HCT116 (cell line): ENCODE measurements around the gene SIDT1. TPM values are rescaled to one million over a fixed set of nuclear protein-coding genes. Genes with fewer than 3 reads are reported as not detected.

Experiments
- ATAC-seq: fragments of 200-7000 bp; cut with Tn5 transposase; 2 replicates; pipeline ENCODE4 v1.9.1; 2020; ENCODE audit warnings: mild to moderate bottlenecking, moderate library complexity
- BruUV-seq: library from RNA; stranded (reverse); fragments of 400-500 nt; replicated peaks from 2 replicates; lab custom pipeline; 2021; lab: Mats Ljungman, UMichigan
- CTCF ChIA-PET: fragments of 300-600 bp; sonication (Branson Sonifier 250); formaldehyde crosslinking; loops from one replicate; lab custom pipeline; 2021; ENCODE audit warnings: antibody characterized with exemption; lab: Charles Lee
- POLR2A ChIA-PET: fragments of 300-600, 350-600 bp; sonication (Branson Sonifier 250); formaldehyde crosslinking; loops from one replicate; lab custom pipeline; 2021; ENCODE audit warnings: antibody characterized with exemption; lab: Charles Lee
- RAD21 ChIA-PET, 2 experiments: fragments of 300-600 bp; sonication (Branson Sonifier 250); formaldehyde crosslinking; loops; one replicate each; lab custom pipeline; 2023; ENCODE audit warnings: low total read pairs in 2 of 2; ENCODE audit not compliant: uncharacterized antibody in 2 of 2, unreplicated experiment in 2 of 2, low non-redundant PET in 1 of 2; lab: Charles Lee
- DNase-seq: peaks from one replicate; pipeline ENCODE4 v3.0.0-alpha.2; 2010; ENCODE audit warnings: low read depth, low spot score
- H2AFZ ChIP-seq: fragments of 200-600 bp; shearing (Covaris generic), sonication (generic); 2 replicates; pipeline ENCODE4 v1.6.1; 2017; ENCODE audit warnings: low read depth, mixed run types, mixed read lengths, antibody characterized with exemption, low read length; ENCODE audit not compliant: poor library complexity, severe bottlenecking
- H3K27ac ChIP-seq: 2 replicates; pipeline ENCODE4 v1.5.1; 2012; ENCODE audit warnings: low read depth, low read length
- H3K27me3 ChIP-seq: fragments of 200-600 bp; sonication (generic); 2 replicates; pipeline ENCODE4 v1.6.1; 2016; ENCODE audit warnings: mixed run types, low read length, mixed read lengths; ENCODE audit not compliant: insufficient read depth
- H3K36me3 ChIP-seq, 2 experiments: fragments of 200-500 bp in 1 of 2; fragments of 200-600 bp in 1 of 2; sonication (Bioruptor generic) in 1 of 2; sonication (generic) in 1 of 2; 2 replicates each; pipeline versions ENCODE4 v1.5.1 to v1.6.1; 2014 to 2016; ENCODE audit warnings: low read length in 2 of 2, inconsistent platforms in 1 of 2, mixed read lengths in 1 of 2, mixed run types in 1 of 2; ENCODE audit not compliant: insufficient read depth in 2 of 2, control insufficient read depth in 1 of 2
- H3K4me1 ChIP-seq, 2 experiments: fragments of 200-600 bp in 1 of 2; sonication (generic) in 1 of 2; 2 replicates each; pipeline versions ENCODE4 v1.5.1 to v1.6.1; 2012 to 2017; ENCODE audit warnings: low read length in 2 of 2, inconsistent platforms in 1 of 2, mild to moderate bottlenecking in 1 of 2, mixed read lengths in 1 of 2, mixed run types in 1 of 2, moderate library complexity in 1 of 2; ENCODE audit not compliant: insufficient read depth in 2 of 2, control insufficient read depth in 1 of 2
- H3K4me2 ChIP-seq: fragments of 200-600 bp; sonication (generic); 2 replicates; pipeline ENCODE4 v1.6.1; 2017; ENCODE audit warnings: mixed run types, low read length, mixed read lengths
- H3K4me3 ChIP-seq, 2 experiments: fragments of 200-600 bp in 1 of 2; sonication (generic) in 1 of 2; replicated peaks in 1 of 2; 2 replicates each; pipeline ENCODE4 v1.5.1; 2011 to 2016; ENCODE audit warnings: low read length in 2 of 2, control low read depth in 1 of 2, low read depth in 1 of 2, mild to moderate bottlenecking in 1 of 2, mixed read lengths in 1 of 2, mixed run types in 1 of 2
- H3K79me2 ChIP-seq: fragments of 200-600 bp; sonication (generic); 2 replicates; pipeline ENCODE4 v1.6.1; 2017; ENCODE audit warnings: mild to moderate bottlenecking, mixed run types, low read length, moderate library complexity, mixed read lengths; ENCODE audit not compliant: insufficient read depth
- H3K9ac ChIP-seq: fragments of 200-600 bp; sonication (generic); 2 replicates; pipeline ENCODE4 v1.6.1; 2016; ENCODE audit warnings: low read length, mixed read lengths
- H3K9me2 ChIP-seq: fragments of 200-600 bp; sonication (generic), shearing (Covaris generic); 2 replicates; pipeline ENCODE4 v1.6.1; 2017; ENCODE audit warnings: mixed run types, mild to moderate bottlenecking, moderate library complexity; ENCODE audit not compliant: insufficient read depth
- H3K9me3 ChIP-seq, 2 experiments: fragments of 200-500 bp in 1 of 2; fragments of 200-600 bp in 1 of 2; sonication (Bioruptor generic) in 1 of 2; sonication (generic) in 1 of 2; 2 replicates each; pipeline ENCODE4 v1.6.1; 2014 to 2017; ENCODE audit warnings: low read length in 2 of 2, mixed read lengths in 2 of 2, inconsistent platforms in 1 of 2, low read depth in 1 of 2, mild to moderate bottlenecking in 1 of 2, mixed run types in 1 of 2, moderate library complexity in 1 of 2; ENCODE audit not compliant: control insufficient read depth in 1 of 2, insufficient read depth in 1 of 2
- H4K20me1 ChIP-seq: fragments of 200-600 bp; sonication (generic), shearing (Covaris generic); 2 replicates; pipeline ENCODE4 v1.6.1; 2017; ENCODE audit warnings: mixed run types, mild to moderate bottlenecking, moderate library complexity; ENCODE audit not compliant: insufficient read depth
- ATF3 ChIP-seq: IDR thresholded peaks from 2 replicates; pipeline ENCODE4 v1.6.1; 2012
- CBX3 ChIP-seq: IDR thresholded peaks from 2 replicates; pipeline ENCODE4 v1.6.1; 2012; ENCODE audit warnings: low read depth
- CEBPB ChIP-seq: IDR thresholded peaks from 2 replicates; pipeline ENCODE4 v1.6.1; 2012; ENCODE audit warnings: low read depth
- EGR1 ChIP-seq: IDR thresholded peaks from 2 replicates; pipeline ENCODE4 v1.6.1; 2012; ENCODE audit warnings: low read depth
- ELF1 ChIP-seq: IDR thresholded peaks from 2 replicates; pipeline ENCODE4 v1.6.1; 2012; ENCODE audit warnings: low read depth, borderline replicate concordance
- EZH2 ChIP-seq: fragments of 200-600 bp; sonication (generic); IDR thresholded peaks from 2 replicates; pipeline ENCODE4 v1.6.1; 2017; ENCODE audit warnings: antibody characterized with exemption, mixed run types
- EZH2phosphoT487 ChIP-seq: fragments of 200-600 bp; IDR thresholded peaks from 2 replicates; pipeline ENCODE4 v1.6.1; 2018; ENCODE audit warnings: antibody characterized with exemption, borderline replicate concordance
- FOSL1 ChIP-seq: IDR thresholded peaks from 2 replicates; pipeline ENCODE4 v1.6.1; 2012; ENCODE audit warnings: low read depth
- MAX ChIP-seq: IDR thresholded peaks from 2 replicates; pipeline ENCODE4 v1.6.1; 2012
- POLR2A ChIP-seq: IDR thresholded peaks from 2 replicates; pipeline ENCODE4 v1.7.0; 2011; ENCODE audit warnings: borderline replicate concordance; ENCODE audit not compliant: insufficient read depth, insufficient read length; ENCODE audit errors: extremely low read depth
- POLR2AphosphoS5 ChIP-seq: IDR thresholded peaks from 2 replicates; pipeline ENCODE4 v1.6.1; 2011; ENCODE audit warnings: mild to moderate bottlenecking, low read depth, low read length, moderate library complexity
- SIN3A ChIP-seq: IDR thresholded peaks from 2 replicates; pipeline ENCODE4 v1.6.1; 2012; ENCODE audit warnings: low read depth
- SP1 ChIP-seq: IDR thresholded peaks from 2 replicates; pipeline ENCODE4 v1.6.1; 2012; ENCODE audit warnings: low read depth
- SRF ChIP-seq: IDR thresholded peaks from 2 replicates; pipeline ENCODE4 v1.6.1; 2012; ENCODE audit warnings: low read depth
- YY1 ChIP-seq: IDR thresholded peaks from 2 replicates; pipeline ENCODE4 v1.6.1; 2011; ENCODE audit warnings: low read length, low read depth, moderate library complexity, mild to moderate bottlenecking; ENCODE audit not compliant: insufficient replicate concordance; ENCODE audit errors: extremely low read depth
- ZFX ChIP-seq: fragments of 450-650 bp; IDR thresholded peaks from 2 replicates; pipeline ENCODE4 v1.6.1; 2017
- intact Hi-C: fragments of 100-400 bp; cut with micrococcal nuclease; formaldehyde crosslinking; loops from 2 replicates; pipeline ENCODE4 v1.10.0; 2022
- total RNA-seq: library from RNA; stranded (reverse); gene quantifications from one replicate; pipeline ENCODE4 v1.2.1, GENCODE V29; 2021; ENCODE audit not compliant: unreplicated experiment
- TF ChIP-seq, protein P1 (sequence below), 3 experiments: fragments of 200-600 bp in 1 of 3; sonication (generic) in 1 of 3; IDR thresholded peaks in 2 of 3; conservative IDR thresholded peaks in 1 of 3; 2 replicates each; pipeline ENCODE4 v1.5.1; 2012 to 2017; ENCODE audit warnings: low read depth in 2 of 3, low read length in 2 of 3, antibody characterized with exemption in 1 of 3, borderline replicate concordance in 1 of 3, control low read depth in 1 of 3, mild to moderate bottlenecking in 1 of 3, mixed read lengths in 1 of 3, mixed run types in 1 of 3, moderate library complexity in 1 of 3; ENCODE audit not compliant: insufficient read depth in 1 of 3

The SIDT1 gene
- total RNA-seq, 1 experiment from 2014 or later = not detected

DNA sequence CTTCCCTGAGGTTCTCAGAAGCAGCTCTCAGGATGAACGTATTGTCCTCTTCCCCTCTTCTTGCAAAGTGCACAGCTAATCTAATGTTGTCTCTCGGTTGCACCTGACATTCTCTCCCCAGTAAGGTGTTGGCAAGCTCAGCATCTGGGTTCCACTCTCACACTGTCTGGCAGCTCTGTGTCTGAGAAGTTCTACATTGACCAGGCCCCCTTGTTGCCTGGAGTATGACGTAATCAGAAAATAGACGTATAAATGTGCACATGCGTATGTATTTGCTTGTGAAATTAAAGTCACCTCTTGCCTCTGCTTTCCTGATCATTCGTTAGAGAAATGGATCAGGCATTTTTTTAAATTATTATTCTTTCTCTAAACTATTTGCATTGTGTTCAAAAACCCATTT lies 96.4 kb downstream of the SIDT1 start:
- POLR2A ChIA-PET = no interaction called here
- no peak for ATAC-seq
- RAD21 ChIA-PET = no interaction called here

GRCh38 chr3:113629584-113630421 lies 97.4 kb downstream of the SIDT1 start:
- no peak overlapping the region for H3K4me3 ChIP-seq
- peaks cover 0 to 9% of the 10 kb centered on the region in 2 experiments; a peak in 1 of 4 replicates for H3K4me1 ChIP-seq
- no peak overlapping the region for H2AFZ ChIP-seq
- H3K9me2 ChIP-seq = no peaks in the 10 kb centered on the region
- TF ChIP-seq POLR2A = no peak
- no peak for TF ChIP-seq FOSL1
- no peak for TF ChIP-seq ELF1
- TF ChIP-seq, protein P1, sequence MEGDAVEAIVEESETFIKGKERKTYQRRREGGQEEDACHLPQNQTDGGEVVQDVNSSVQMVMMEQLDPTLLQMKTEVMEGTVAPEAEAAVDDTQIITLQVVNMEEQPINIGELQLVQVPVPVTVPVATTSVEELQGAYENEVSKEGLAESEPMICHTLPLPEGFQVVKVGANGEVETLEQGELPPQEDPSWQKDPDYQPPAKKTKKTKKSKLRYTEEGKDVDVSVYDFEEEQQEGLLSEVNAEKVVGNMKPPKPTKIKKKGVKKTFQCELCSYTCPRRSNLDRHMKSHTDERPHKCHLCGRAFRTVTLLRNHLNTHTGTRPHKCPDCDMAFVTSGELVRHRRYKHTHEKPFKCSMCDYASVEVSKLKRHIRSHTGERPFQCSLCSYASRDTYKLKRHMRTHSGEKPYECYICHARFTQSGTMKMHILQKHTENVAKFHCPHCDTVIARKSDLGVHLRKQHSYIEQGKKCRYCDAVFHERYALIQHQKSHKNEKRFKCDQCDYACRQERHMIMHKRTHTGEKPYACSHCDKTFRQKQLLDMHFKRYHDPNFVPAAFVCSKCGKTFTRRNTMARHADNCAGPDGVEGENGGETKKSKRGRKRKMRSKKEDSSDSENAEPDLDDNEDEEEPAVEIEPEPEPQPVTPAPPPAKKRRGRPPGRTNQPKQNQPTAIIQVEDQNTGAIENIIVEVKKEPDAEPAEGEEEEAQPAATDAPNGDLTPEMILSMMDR (IDR thresholded peaks at IDR 0.05 in 2 of 3, conservative IDR thresholded peaks at IDR 0.05 in 1 of 3; ENCODE audit: borderline replicate concordance in 1 of 3, insufficient read depth in 1 of 3, low read depth in 2 of 3, low read length in 2 of 3) = no peak
- no peak for TF ChIP-seq CBX3
- TF ChIP-seq MAX = no peak
- ATAC-seq (no peak), DNase-seq (no peak)
- no peak overlapping the region for H3K9ac ChIP-seq
- no peaks in the 10 kb centered on the region for H4K20me1 ChIP-seq
- H3K9me3 ChIP-seq = no peaks in the 10 kb centered on the region
- CTCF ChIA-PET = interaction anchor here (0.8 to 2.0 kb wide), 3 partner anchors 52 to 136 kb away, joined by 3 to 4 read pairs (median 4); no protein-coding TSS in a partner anchor
- no peak overlapping the region for H3K4me2 ChIP-seq
- RAD21 ChIA-PET = no interaction called here
- no peaks in the 10 kb centered on the region for H3K36me3 ChIP-seq
- no TSS peak for BruUV-seq
- no peaks in the 10 kb centered on the region for H3K79me2 ChIP-seq
- POLR2A ChIA-PET = no interaction called here
- H3K27ac ChIP-seq = no peak overlapping the region
- intact Hi-C loops = loop anchor here (5.0 to 10.0 kb wide), 3 partner anchors 335 to 985 kb away; partner anchors contain the start of gene CCDC80
- no peaks in the 10 kb centered on the region for H3K27me3 ChIP-seq

More for the DNA sequence above, 96.4 kb downstream of the SIDT1 start:
- Histone ChIP-seq H3K9me2 (no peaks in the 10 kb centered on the region), H3K9me3 (no peaks in the 10 kb centered on the region), H3K4me1 (peaks cover 0 to 9% of the 10 kb centered on the region in 2 experiments; a peak in 1 of 4 replicates), H2AFZ (no peak overlapping the region), H3K27me3 (no peaks in the 10 kb centered on the region), H3K4me3 (no peak overlapping the region), H4K20me1 (no peaks in the 10 kb centered on the region), H3K4me2 (no peak overlapping the region), H3K9ac (no peak overlapping the region), H3K79me2 (no peaks in the 10 kb centered on the region), H3K36me3 (no peaks in the 10 kb centered on the region), H3K27ac (no peak overlapping the region)
- DNase-seq = no peak
- CTCF ChIA-PET = no interaction called here
- intact Hi-C loops = loop anchor here (5.0 to 10.0 kb wide), 3 partner anchors 334 to 984 kb away; partner anchors contain the start of gene CCDC80
- BruUV-seq = no TSS peak
- no peak for TF ChIP-seq CEBPB
- no peak for TF ChIP-seq EZH2phosphoT487
- TF ChIP-seq EGR1 = no peak
- no peak for TF ChIP-seq ELF1
- no peak for TF ChIP-seq SP1
- TF ChIP-seq EZH2 = no peak
- no peak for TF ChIP-seq FOSL1
- no peak for TF ChIP-seq ATF3
- no peak for TF ChIP-seq SRF
- TF ChIP-seq POLR2AphosphoS5 = no peak
- TF ChIP-seq ZFX = no peak
- no peak for TF ChIP-seq YY1
- no peak for TF ChIP-seq SIN3A
